ENCODE results near the gene RGL2. TPM values are rescaled to one million over a fixed set of nuclear protein-coding genes. Genes with fewer than 3 reads are reported as not detected.
"Not testable (repeated sequence)": the region's sequence is repeated elsewhere in the genome, so short reads cannot be mapped to it uniquely, and the experiment has no call there.

The RGL2 gene
- total RNA-seq, 5 donors from 2014 or later (not counting 1 experiment from before 2014, with no cell fraction given): 55.9 to 72.0 (median 66.0) TPM

- H3K4me1 Mint-ChIP-seq: peaks cover 44 to 50% (median 49%) of the 10 kb centered on the region in 3 donors
- Histone ChIP-seq H3K4me1 (ENCODE audit: control insufficient read depth in 1 of 2, extremely low read depth in 1 of 2, insufficient read depth in 2 of 2, low read length in 2 of 2) (peaks cover 13 to 33% of the 10 kb centered on the region in 2 experiments), H3K4me3 (ENCODE audit: control insufficient read depth in 1 of 2, extremely low read depth in 1 of 2, low read length in 1 of 2) (no peak overlapping the region), H3K36me3 (ENCODE audit: control insufficient read depth in 2 of 2, extremely low read depth in 1 of 2, insufficient read depth in 1 of 2, low read length in 1 of 2) (peaks cover 8 to 43% of the 10 kb centered on the region in 2 donors), H3K27me3 (replicated peaks in 1 of 2; ENCODE audit: control insufficient read depth in 2 of 2, extremely low read depth in 1 of 2, insufficient read depth in 2 of 2, low read length in 1 of 2) (no peaks in the 10 kb centered on the region), H3K9me3 (no peaks in the 10 kb centered on the region), H3K27ac (ENCODE audit: low read length) (no peak overlapping the region)
- ChIA-PET CTCF (interaction anchor here in 1 of 2 donors (0.5 kb wide), 1 partner anchor 83 kb away, joined by 4 read pairs; the partner anchor contains the start of gene HSD17B8), POLR2A (no interaction called here)
- 96% methylated on average over 11 of the region's 22 CpGs for WGBS (ENCODE audit: insufficient coverage)
- H3K27me3 Mint-ChIP-seq: no peaks in the 10 kb centered on the region
- DNase-seq: no peak
- peaks cover 34% of the 10 kb centered on the region for H3K36me3 Mint-ChIP-seq
- H3K27ac Mint-ChIP-seq: peak overlapping the region; percentile 61 to 72
- H3K4me3 Mint-ChIP-seq: peak overlapping the region; percentile 93 to 96 (median 96)
- no peaks in the 10 kb centered on the region for H3K9me3 Mint-ChIP-seq
- no peak for ATAC-seq (replicated peaks in 1 of 4)
Observed at GRCh38 chr6:33286946-33287914, 11.5 kb downstream of the RGL2 start.

- H3K4me3 Mint-ChIP-seq; H3K9me3 ChIP-seq; POLR2A ChIA-PET; H3K9me3 Mint-ChIP-seq; CTCF ChIA-PET; H3K4me3 ChIP-seq (ENCODE audit: control insufficient read depth in 1 of 2, extremely low read depth in 1 of 2, low read length in 1 of 2); H3K27me3 ChIP-seq (replicated peaks in 1 of 2; ENCODE audit: control insufficient read depth in 2 of 2, extremely low read depth in 1 of 2, insufficient read depth in 2 of 2, low read length in 1 of 2); ATAC-seq (replicated peaks in 1 of 4); H3K27ac Mint-ChIP-seq; H3K27ac ChIP-seq (ENCODE audit: low read length); H3K27me3 Mint-ChIP-seq; DNase-seq: not testable (repeated sequence)
- Mint-ChIP-seq H3K4me1 (peaks cover 33 to 43% (median 38%) of the 10 kb centered on the region in 3 donors), H3K36me3 (peaks cover 34% of the 10 kb centered on the region)
- WGBS (ENCODE audit: insufficient coverage): 100% methylated on average over 1 of the region's 4 CpGs
- Histone ChIP-seq H3K36me3 (ENCODE audit: control insufficient read depth in 2 of 2, extremely low read depth in 1 of 2, insufficient read depth in 1 of 2, low read length in 1 of 2) (peaks cover 13 to 43% of the 10 kb centered on the region in 2 donors), H3K4me1 (ENCODE audit: control insufficient read depth in 1 of 2, extremely low read depth in 1 of 2, insufficient read depth in 2 of 2, low read length in 2 of 2) (peaks cover 9 to 30% of the 10 kb centered on the region in 2 experiments)
Observed at GRCh38 chr6:33285214-33285613, 13.5 kb downstream of the RGL2 start.

- ATAC-seq (replicated peaks in 1 of 4) (no peak), DNase-seq (no peak)
- peaks cover 33 to 43% (median 36%) of the 10 kb centered on the region in 3 donors for H3K4me1 Mint-ChIP-seq
- WGBS (ENCODE audit: insufficient coverage): 92% methylated on average over 4 of the region's 6 CpGs
- H3K36me3 Mint-ChIP-seq: peaks cover 25% of the 10 kb centered on the region
- no peaks in the 10 kb centered on the region for H3K27me3 Mint-ChIP-seq
- no peak overlapping the region for H3K4me3 Mint-ChIP-seq
- no peak overlapping the region for H3K4me3 ChIP-seq (ENCODE audit: control insufficient read depth in 1 of 2, extremely low read depth in 1 of 2, low read length in 1 of 2)
- H3K9me3 ChIP-seq: no peaks in the 10 kb centered on the region
- CTCF ChIA-PET: no interaction called here
- POLR2A ChIA-PET: interaction anchor here in 1 of 2 donors (0.8 kb wide), 1 partner anchor 12 kb away, joined by 4 read pairs; no protein-coding TSS in a partner anchor
- H3K36me3 ChIP-seq (ENCODE audit: control insufficient read depth in 2 of 2, extremely low read depth in 1 of 2, insufficient read depth in 1 of 2, low read length in 1 of 2): peaks cover 10 to 60% of the 10 kb centered on the region in 2 donors
- H3K27me3 ChIP-seq (replicated peaks in 1 of 2; ENCODE audit: control insufficient read depth in 2 of 2, extremely low read depth in 1 of 2, insufficient read depth in 2 of 2, low read length in 1 of 2): no peaks in the 10 kb centered on the region
- H3K27ac ChIP-seq (ENCODE audit: low read length): no peak overlapping the region
- H3K9me3 Mint-ChIP-seq: no peaks in the 10 kb centered on the region
- H3K4me1 ChIP-seq (ENCODE audit: control insufficient read depth in 1 of 2, extremely low read depth in 1 of 2, insufficient read depth in 2 of 2, low read length in 2 of 2): peaks cover 9 to 48% of the 10 kb centered on the region in 2 experiments
- H3K27ac Mint-ChIP-seq: no peak overlapping the region
Observed at GRCh38 chr6:33280539-33280938, 18.2 kb downstream of the RGL2 start.

GRCh38 chr6:33279971-33280511, 18.7 kb downstream of the RGL2 start:
- H3K27ac Mint-ChIP-seq: peak overlapping the region; percentile 49 to 68
- WGBS (ENCODE audit: insufficient coverage): 60% methylated on average over 1 of the region's 5 CpGs
- Histone ChIP-seq H3K4me1 (ENCODE audit: control insufficient read depth in 1 of 2, extremely low read depth in 1 of 2, insufficient read depth in 2 of 2, low read length in 2 of 2) (peaks cover 9 to 53% of the 10 kb centered on the region in 2 experiments), H3K27ac (ENCODE audit: low read length) (no peak overlapping the region), H3K36me3 (ENCODE audit: control insufficient read depth in 2 of 2, extremely low read depth in 1 of 2, insufficient read depth in 1 of 2, low read length in 1 of 2) (peaks cover 10 to 62% of the 10 kb centered on the region in 2 donors), H3K27me3 (replicated peaks in 1 of 2; ENCODE audit: control insufficient read depth in 2 of 2, extremely low read depth in 1 of 2, insufficient read depth in 2 of 2, low read length in 1 of 2) (no peaks in the 10 kb centered on the region), H3K4me3 (ENCODE audit: control insufficient read depth in 1 of 2, extremely low read depth in 1 of 2, low read length in 1 of 2) (no peak overlapping the region), H3K9me3 (no peaks in the 10 kb centered on the region)
- H3K4me3 Mint-ChIP-seq: no peak overlapping the region
- POLR2A ChIA-PET: no interaction called here
- CTCF ChIA-PET: no interaction called here
- no peaks in the 10 kb centered on the region for H3K9me3 Mint-ChIP-seq
- no peak for ATAC-seq (replicated peaks in 1 of 4)
- H3K4me1 Mint-ChIP-seq: peaks cover 37 to 48% (median 39%) of the 10 kb centered on the region in 3 donors
- no peaks in the 10 kb centered on the region for H3K27me3 Mint-ChIP-seq
- H3K36me3 Mint-ChIP-seq: peaks cover 27% of the 10 kb centered on the region
- peak in 2 of 35 experiments; percentile 27 to 43 for DNase-seq

GRCh38 chr6:33279257-33279695, 19.5 kb downstream of the RGL2 start:
- H3K27ac Mint-ChIP-seq: peak overlapping the region; percentile 49 to 68
- ATAC-seq (replicated peaks in 1 of 4): no peak
- WGBS (ENCODE audit: insufficient coverage): 93% methylated on average over 7 of the region's 13 CpGs
- no peaks in the 10 kb centered on the region for H3K27me3 ChIP-seq (replicated peaks in 1 of 2; ENCODE audit: control insufficient read depth in 2 of 2, extremely low read depth in 1 of 2, insufficient read depth in 2 of 2, low read length in 1 of 2)
- no peaks in the 10 kb centered on the region for H3K9me3 Mint-ChIP-seq
- peaks cover 14 to 57% of the 10 kb centered on the region in 2 experiments for H3K4me1 ChIP-seq (ENCODE audit: control insufficient read depth in 1 of 2, extremely low read depth in 1 of 2, insufficient read depth in 2 of 2, low read length in 2 of 2)
- H3K36me3 Mint-ChIP-seq: peaks cover 32% of the 10 kb centered on the region
- H3K27ac ChIP-seq (ENCODE audit: low read length): peak overlapping the region; percentile 72
- H3K36me3 ChIP-seq (ENCODE audit: control insufficient read depth in 2 of 2, extremely low read depth in 1 of 2, insufficient read depth in 1 of 2, low read length in 1 of 2): peaks cover 10 to 67% of the 10 kb centered on the region in 2 donors
- no peak for DNase-seq
- H3K4me3 ChIP-seq (ENCODE audit: control insufficient read depth in 1 of 2, extremely low read depth in 1 of 2, low read length in 1 of 2): no peak overlapping the region
- peaks cover 44 to 55% (median 47%) of the 10 kb centered on the region in 3 donors for H3K4me1 Mint-ChIP-seq
- CTCF ChIA-PET: no interaction called here
- H3K9me3 ChIP-seq: no peaks in the 10 kb centered on the region
- POLR2A ChIA-PET: interaction anchor here in 1 of 2 donors (3.0 kb wide), 1 partner anchor 10 kb away, joined by 10 read pairs; the partner anchor contains the start of genes PFDN6 and WDR46
- H3K27me3 Mint-ChIP-seq: no peaks in the 10 kb centered on the region
- H3K4me3 Mint-ChIP-seq: peak overlapping the region in 1 of 3 donors; percentile 31

- Histone ChIP-seq H3K4me3 (ENCODE audit: control insufficient read depth in 1 of 2, extremely low read depth in 1 of 2, low read length in 1 of 2) (no peak overlapping the region), H3K27ac (ENCODE audit: low read length) (peak overlapping the region; percentile 72), H3K36me3 (ENCODE audit: control insufficient read depth in 2 of 2, extremely low read depth in 1 of 2, insufficient read depth in 1 of 2, low read length in 1 of 2) (peaks cover 10 to 71% of the 10 kb centered on the region in 2 donors), H3K4me1 (ENCODE audit: control insufficient read depth in 1 of 2, extremely low read depth in 1 of 2, insufficient read depth in 2 of 2, low read length in 2 of 2) (peaks cover 18 to 62% of the 10 kb centered on the region in 2 experiments), H3K27me3 (replicated peaks in 1 of 2; ENCODE audit: control insufficient read depth in 2 of 2, extremely low read depth in 1 of 2, insufficient read depth in 2 of 2, low read length in 1 of 2) (no peaks in the 10 kb centered on the region), H3K9me3 (no peaks in the 10 kb centered on the region)
- ATAC-seq (replicated peaks in 1 of 4): no peak
- H3K27me3 Mint-ChIP-seq: no peaks in the 10 kb centered on the region
- no peaks in the 10 kb centered on the region for H3K9me3 Mint-ChIP-seq
- peaks cover 32% of the 10 kb centered on the region for H3K36me3 Mint-ChIP-seq
- POLR2A ChIA-PET: interaction anchor here in 1 of 2 donors (3.0 kb wide), 1 partner anchor 11 kb away, joined by 10 read pairs; the partner anchor contains the start of genes PFDN6 and WDR46
- 83% methylated on average over 1 of the region's 3 CpGs for WGBS (ENCODE audit: insufficient coverage)
- H3K4me3 Mint-ChIP-seq: peak overlapping the region; percentile 90 to 94 (median 92)
- H3K27ac Mint-ChIP-seq: peak overlapping the region; percentile 94 to 96
- H3K4me1 Mint-ChIP-seq: peaks cover 49 to 57% (median 51%) of the 10 kb centered on the region in 3 donors
- DNase-seq: no peak
- CTCF ChIA-PET: interaction anchor here in 1 of 2 donors (0.6 to 1.9 kb wide), 2 partner anchors 10 to 39 kb away, joined by 5 to 6 read pairs; partner anchors contain the start of genes PFDN6, WDR46 and ZBTB22
Observed at GRCh38 chr6:33278810-33279209, 19.9 kb downstream of the RGL2 start.

Measured in T-cell (primary cell).